ENCODE results near the gene MACROD2. TPM values are rescaled to one million over a fixed set of nuclear protein-coding genes. Genes with fewer than 3 reads are reported as not detected.

The MACROD2 gene
- total and polyA plus RNA-seq, 4 donors = 0.66 to 10.5 (median 3.3) TPM

- no peak for DNase-seq (ENCODE audit: low spot score)
- 54% methylated on average over 8 of the region's 8 CpGs for WGBS
Observed at GRCh38 chr20:15033891-15034290, 1038.6 kb downstream of the MACROD2 start.

More at GRCh38 chr20:15033891-15034290, 1038.6 kb downstream of the MACROD2 start:
- no peaks in the 10 kb centered on the region for H3K27me3 ChIP-seq (ENCODE audit: control insufficient read depth in 4 of 4, insufficient read depth in 4 of 4, low read length in 3 of 4)
- no peaks in the 10 kb centered on the region for H3K4me1 ChIP-seq (ENCODE audit: control insufficient read depth in 4 of 4, insufficient read depth in 4 of 4, low read length in 3 of 4)
- no peak overlapping the region for H3K4me3 ChIP-seq (ENCODE audit: low read depth in 1 of 3, low read length in 3 of 3)
- H3K9me3 ChIP-seq (ENCODE audit: control insufficient read depth in 4 of 4, low read length in 3 of 4) = no peaks in the 10 kb centered on the region
- H3K36me3 ChIP-seq (ENCODE audit: control insufficient read depth in 4 of 4, insufficient read depth in 3 of 4, low read depth in 1 of 4, low read length in 3 of 4) = peaks cover 0 to 1% (median 0%) of the 10 kb centered on the region in 4 donors
- H3K27ac ChIP-seq (ENCODE audit: low read depth in 1 of 2, low read length in 2 of 2) = no peak overlapping the region
- TF ChIP-seq, protein P1, sequence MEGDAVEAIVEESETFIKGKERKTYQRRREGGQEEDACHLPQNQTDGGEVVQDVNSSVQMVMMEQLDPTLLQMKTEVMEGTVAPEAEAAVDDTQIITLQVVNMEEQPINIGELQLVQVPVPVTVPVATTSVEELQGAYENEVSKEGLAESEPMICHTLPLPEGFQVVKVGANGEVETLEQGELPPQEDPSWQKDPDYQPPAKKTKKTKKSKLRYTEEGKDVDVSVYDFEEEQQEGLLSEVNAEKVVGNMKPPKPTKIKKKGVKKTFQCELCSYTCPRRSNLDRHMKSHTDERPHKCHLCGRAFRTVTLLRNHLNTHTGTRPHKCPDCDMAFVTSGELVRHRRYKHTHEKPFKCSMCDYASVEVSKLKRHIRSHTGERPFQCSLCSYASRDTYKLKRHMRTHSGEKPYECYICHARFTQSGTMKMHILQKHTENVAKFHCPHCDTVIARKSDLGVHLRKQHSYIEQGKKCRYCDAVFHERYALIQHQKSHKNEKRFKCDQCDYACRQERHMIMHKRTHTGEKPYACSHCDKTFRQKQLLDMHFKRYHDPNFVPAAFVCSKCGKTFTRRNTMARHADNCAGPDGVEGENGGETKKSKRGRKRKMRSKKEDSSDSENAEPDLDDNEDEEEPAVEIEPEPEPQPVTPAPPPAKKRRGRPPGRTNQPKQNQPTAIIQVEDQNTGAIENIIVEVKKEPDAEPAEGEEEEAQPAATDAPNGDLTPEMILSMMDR (IDR thresholded peaks at IDR 0.05; ENCODE audit: low read depth, low read length, missing input control) = no peak
- TF ChIP-seq HNF4G (IDR thresholded peaks at IDR 0.05) (no peak), EGR1 (IDR thresholded peaks at IDR 0.05; ENCODE audit: low read depth in 2 of 2) (no peak), FOXA2 (IDR thresholded peaks at IDR 0.05) (no peak), RAD21 (IDR thresholded peaks at IDR 0.05) (no peak), SP1 (IDR thresholded peaks at IDR 0.05) (no peak), TAF1 (conservative IDR thresholded peaks at IDR 0.05) (no peak), REST (IDR thresholded peaks at IDR 0.05) (no peak), NR2F2 (IDR thresholded peaks at IDR 0.05) (no peak), FOXA1 (IDR thresholded peaks at IDR 0.05) (no peak), RXRA (IDR thresholded peaks at IDR 0.05) (no peak), JUND (IDR thresholded peaks at IDR 0.05) (no peak), HNF4A (conservative IDR thresholded peaks at IDR 0.05) (no peak), GABPA (IDR thresholded peaks at IDR 0.05 in 1 of 2, conservative IDR thresholded peaks at IDR 0.05 in 1 of 2) (no peak), ATF3 (IDR thresholded peaks at IDR 0.05) (no peak), YY1 (IDR thresholded peaks at IDR 0.05) (no peak)
- TF ChIP-seq, protein P2, sequence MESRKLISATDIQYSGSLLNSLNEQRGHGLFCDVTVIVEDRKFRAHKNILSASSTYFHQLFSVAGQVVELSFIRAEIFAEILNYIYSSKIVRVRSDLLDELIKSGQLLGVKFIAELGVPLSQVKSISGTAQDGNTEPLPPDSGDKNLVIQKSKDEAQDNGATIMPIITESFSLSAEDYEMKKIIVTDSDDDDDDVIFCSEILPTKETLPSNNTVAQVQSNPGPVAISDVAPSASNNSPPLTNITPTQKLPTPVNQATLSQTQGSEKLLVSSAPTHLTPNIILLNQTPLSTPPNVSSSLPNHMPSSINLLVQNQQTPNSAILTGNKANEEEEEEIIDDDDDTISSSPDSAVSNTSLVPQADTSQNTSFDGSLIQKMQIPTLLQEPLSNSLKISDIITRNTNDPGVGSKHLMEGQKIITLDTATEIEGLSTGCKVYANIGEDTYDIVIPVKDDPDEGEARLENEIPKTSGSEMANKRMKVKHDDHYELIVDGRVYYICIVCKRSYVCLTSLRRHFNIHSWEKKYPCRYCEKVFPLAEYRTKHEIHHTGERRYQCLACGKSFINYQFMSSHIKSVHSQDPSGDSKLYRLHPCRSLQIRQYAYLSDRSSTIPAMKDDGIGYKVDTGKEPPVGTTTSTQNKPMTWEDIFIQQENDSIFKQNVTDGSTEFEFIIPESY (IDR thresholded peaks at IDR 0.05) = no peak
- TF ChIP-seq, protein P3, sequence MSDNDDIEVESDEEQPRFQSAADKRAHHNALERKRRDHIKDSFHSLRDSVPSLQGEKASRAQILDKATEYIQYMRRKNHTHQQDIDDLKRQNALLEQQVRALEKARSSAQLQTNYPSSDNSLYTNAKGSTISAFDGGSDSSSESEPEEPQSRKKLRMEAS (IDR thresholded peaks at IDR 0.05) = no peak
- H3K9ac ChIP-seq (ENCODE audit: low read depth in 1 of 2, low read length in 2 of 2) = no peak overlapping the region

All from liver (tissue), 9 donors.